Measurements from ENCODE around the gene CASP7. TPM values are rescaled to one million over a fixed set of nuclear protein-coding genes. Genes with fewer than 3 reads are reported as not detected.

The CASP7 gene
- total RNA-seq, 1 donor from 2014 or later, result 11.8 TPM

GRCh38 chr10:113687037-113687436, 7.3 kb downstream of the CASP7 start:
- Mint-ChIP-seq H3K4me3 (no peak overlapping the region), H3K27ac (no peak overlapping the region), H3K4me1 (no peaks in the 10 kb centered on the region), H3K27me3 (ENCODE audit: low read depth) (no peaks in the 10 kb centered on the region), H3K36me3 (peaks cover 44% of the 10 kb centered on the region), H3K9me3 (peaks cover 68% of the 10 kb centered on the region)
- no peak for DNase-seq (ENCODE audit: low spot score in 2 of 2, unreplicated experiment in 2 of 2)
- TF ChIP-seq, protein P1, sequence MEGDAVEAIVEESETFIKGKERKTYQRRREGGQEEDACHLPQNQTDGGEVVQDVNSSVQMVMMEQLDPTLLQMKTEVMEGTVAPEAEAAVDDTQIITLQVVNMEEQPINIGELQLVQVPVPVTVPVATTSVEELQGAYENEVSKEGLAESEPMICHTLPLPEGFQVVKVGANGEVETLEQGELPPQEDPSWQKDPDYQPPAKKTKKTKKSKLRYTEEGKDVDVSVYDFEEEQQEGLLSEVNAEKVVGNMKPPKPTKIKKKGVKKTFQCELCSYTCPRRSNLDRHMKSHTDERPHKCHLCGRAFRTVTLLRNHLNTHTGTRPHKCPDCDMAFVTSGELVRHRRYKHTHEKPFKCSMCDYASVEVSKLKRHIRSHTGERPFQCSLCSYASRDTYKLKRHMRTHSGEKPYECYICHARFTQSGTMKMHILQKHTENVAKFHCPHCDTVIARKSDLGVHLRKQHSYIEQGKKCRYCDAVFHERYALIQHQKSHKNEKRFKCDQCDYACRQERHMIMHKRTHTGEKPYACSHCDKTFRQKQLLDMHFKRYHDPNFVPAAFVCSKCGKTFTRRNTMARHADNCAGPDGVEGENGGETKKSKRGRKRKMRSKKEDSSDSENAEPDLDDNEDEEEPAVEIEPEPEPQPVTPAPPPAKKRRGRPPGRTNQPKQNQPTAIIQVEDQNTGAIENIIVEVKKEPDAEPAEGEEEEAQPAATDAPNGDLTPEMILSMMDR (IDR thresholded peaks at IDR 0.05; ENCODE audit: unreplicated experiment), result no peak

DNA sequence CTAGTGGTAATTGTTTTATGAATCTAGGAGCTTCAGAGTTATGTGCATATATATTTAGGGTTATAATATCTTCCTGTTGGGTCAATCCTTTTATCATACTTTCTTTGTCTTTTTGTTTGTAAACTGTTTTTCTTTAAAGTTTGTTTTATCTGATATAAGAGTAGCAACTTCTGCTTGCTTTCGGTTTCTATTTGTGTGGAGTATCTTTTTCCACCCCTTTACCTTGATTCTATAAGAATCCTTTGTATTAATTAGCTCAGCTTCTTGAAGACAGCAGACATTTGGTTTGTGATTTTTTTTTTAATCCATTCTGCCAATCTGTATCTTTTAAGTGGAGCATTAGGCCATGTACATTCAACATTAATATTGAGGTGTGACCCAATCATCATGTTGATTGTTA, 9.3 kb downstream of the CASP7 start:
- Mint-ChIP-seq H3K4me3 (no peak overlapping the region), H3K27ac (no peak overlapping the region), H3K27me3 (ENCODE audit: low read depth) (no peaks in the 10 kb centered on the region), H3K36me3 (peaks cover 56% of the 10 kb centered on the region), H3K9me3 (peaks cover 76% of the 10 kb centered on the region), H3K4me1 (no peaks in the 10 kb centered on the region)
- no peak for DNase-seq (ENCODE audit: low spot score in 2 of 2, unreplicated experiment in 2 of 2)
- TF ChIP-seq, protein P1 (IDR thresholded peaks at IDR 0.05; ENCODE audit: unreplicated experiment), result no peak

DNA sequence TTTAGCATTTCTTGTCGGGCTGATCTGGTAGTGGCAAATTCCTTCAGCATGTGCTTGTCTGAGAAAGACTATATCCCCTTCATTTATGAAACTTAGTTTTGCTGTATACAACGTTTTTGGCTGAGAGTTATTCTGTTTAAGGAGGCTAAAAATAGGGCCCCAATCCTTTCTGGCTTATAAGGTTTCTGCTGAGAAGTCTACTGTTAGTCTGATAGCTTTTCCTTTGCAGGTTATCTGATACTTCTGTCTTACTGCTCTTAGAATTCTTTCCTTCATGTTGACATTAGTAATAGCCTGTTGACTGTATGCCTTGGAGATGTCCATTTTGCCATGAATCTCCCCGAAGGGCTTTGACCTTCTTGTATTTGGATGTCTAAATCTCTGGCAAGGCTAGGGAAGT, 9.9 kb downstream of the CASP7 start:
- no peak overlapping the region for H3K27ac Mint-ChIP-seq
- TF ChIP-seq, protein P1 (IDR thresholded peaks at IDR 0.05; ENCODE audit: unreplicated experiment), result no peak
- H3K4me1 Mint-ChIP-seq, result no peaks in the 10 kb centered on the region
- H3K36me3 Mint-ChIP-seq, result peaks cover 51% of the 10 kb centered on the region
- H3K27me3 Mint-ChIP-seq (ENCODE audit: low read depth), result no peaks in the 10 kb centered on the region
- peaks cover 71% of the 10 kb centered on the region for H3K9me3 Mint-ChIP-seq
- DNase-seq (ENCODE audit: low spot score in 2 of 2, unreplicated experiment in 2 of 2), result no peak
- no peak overlapping the region for H3K4me3 Mint-ChIP-seq

DNA sequence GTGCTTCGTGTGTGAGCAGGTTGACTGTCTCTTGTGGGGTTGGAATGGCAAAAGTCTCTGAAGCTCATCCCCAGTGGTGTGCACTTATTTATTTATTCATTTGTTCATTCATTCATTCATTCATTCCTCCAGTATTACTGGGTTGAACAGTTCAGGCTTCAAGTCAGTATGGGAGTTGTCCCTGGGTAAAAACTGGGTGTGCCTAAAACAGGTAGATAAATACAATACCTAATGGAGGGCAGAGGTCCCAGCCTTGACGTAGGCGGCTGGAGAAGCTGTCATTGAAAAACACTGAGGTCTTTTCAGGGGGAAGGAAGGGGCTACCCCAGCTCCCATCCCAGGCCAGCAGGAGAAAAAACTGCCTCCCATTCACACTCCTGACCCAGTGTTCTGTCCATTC, 11.0 kb downstream of the CASP7 start:
- H3K9me3 Mint-ChIP-seq, result peaks cover 61% of the 10 kb centered on the region
- no peaks in the 10 kb centered on the region for H3K27me3 Mint-ChIP-seq (ENCODE audit: low read depth)
- no peaks in the 10 kb centered on the region for H3K4me1 Mint-ChIP-seq
- TF ChIP-seq, protein P1 (IDR thresholded peaks at IDR 0.05; ENCODE audit: unreplicated experiment), result no peak
- H3K36me3 Mint-ChIP-seq, result peaks cover 48% of the 10 kb centered on the region
- no peak overlapping the region for H3K4me3 Mint-ChIP-seq
- no peak for DNase-seq (ENCODE audit: low spot score in 2 of 2, unreplicated experiment in 2 of 2)
- H3K27ac Mint-ChIP-seq, result no peak overlapping the region

DNA sequence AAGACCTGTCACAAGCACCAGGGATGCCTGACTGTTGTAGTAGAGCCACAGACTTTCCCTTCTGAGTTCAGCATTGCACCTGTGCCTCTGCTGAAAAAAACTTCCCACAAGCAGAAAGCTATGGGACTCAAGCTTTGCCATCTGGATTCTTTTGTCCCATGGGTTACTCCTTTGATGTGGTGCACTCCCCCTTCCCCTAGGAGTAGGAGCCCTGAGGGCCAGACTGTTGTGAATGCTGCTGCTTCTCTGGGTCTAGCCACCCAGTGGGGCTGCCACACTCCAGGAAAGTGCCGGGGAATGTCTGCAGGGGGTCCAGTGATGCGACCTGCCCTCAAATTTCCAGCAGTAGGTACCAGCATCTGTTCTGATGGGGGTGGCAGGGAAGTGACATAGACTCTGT, 11.7 kb downstream of the CASP7 start:
- DNase-seq (ENCODE audit: low spot score in 2 of 2, unreplicated experiment in 2 of 2), result no peak
- no peaks in the 10 kb centered on the region for H3K4me1 Mint-ChIP-seq
- H3K36me3 Mint-ChIP-seq, result peaks cover 46% of the 10 kb centered on the region
- no peaks in the 10 kb centered on the region for H3K27me3 Mint-ChIP-seq (ENCODE audit: low read depth)
- H3K4me3 Mint-ChIP-seq, result no peak overlapping the region
- H3K9me3 Mint-ChIP-seq, result peaks cover 55% of the 10 kb centered on the region
- H3K27ac Mint-ChIP-seq, result no peak overlapping the region
- TF ChIP-seq, protein P1 (IDR thresholded peaks at IDR 0.05; ENCODE audit: unreplicated experiment), result no peak

- Mint-ChIP-seq H3K4me1 (no peaks in the 10 kb centered on the region), H3K36me3 (peaks cover 45% of the 10 kb centered on the region), H3K4me3 (no peak overlapping the region), H3K27ac (no peak overlapping the region), H3K27me3 (ENCODE audit: low read depth) (no peaks in the 10 kb centered on the region), H3K9me3 (peaks cover 50% of the 10 kb centered on the region)
- DNase-seq (ENCODE audit: low spot score in 2 of 2, unreplicated experiment in 2 of 2), result no peak
- TF ChIP-seq, protein P1 (IDR thresholded peaks at IDR 0.05; ENCODE audit: unreplicated experiment), result no peak
These were observed 12.6 kb downstream of the CASP7 start for GRCh38 chr10:113692271-113692670.

Measured in mesothelial cell of epicardium (in vitro differentiated cells).